SU-DHL-6 (cell line): ENCODE measurements around the gene KLHL8.

Experiments
- CTCF ChIP-seq: fragments of 200-600 bp; sonication (generic); IDR thresholded peaks from one replicate; pipeline ENCODE4 v1.5.1; 2017; ENCODE audit warnings: antibody characterized with exemption, mild to moderate bottlenecking, low read length, moderate library complexity; ENCODE audit not compliant: insufficient read depth, poor library complexity, severe bottlenecking
- EZH2phosphoT487 ChIP-seq: fragments of 200-600 bp; sonication (generic), shearing (Covaris generic); conservative IDR thresholded peaks from 2 replicates; pipeline ENCODE4 v1.6.1; 2018; ENCODE audit warnings: mild to moderate bottlenecking, antibody characterized with exemption, low read length, moderate library complexity, mixed read lengths

DNA sequence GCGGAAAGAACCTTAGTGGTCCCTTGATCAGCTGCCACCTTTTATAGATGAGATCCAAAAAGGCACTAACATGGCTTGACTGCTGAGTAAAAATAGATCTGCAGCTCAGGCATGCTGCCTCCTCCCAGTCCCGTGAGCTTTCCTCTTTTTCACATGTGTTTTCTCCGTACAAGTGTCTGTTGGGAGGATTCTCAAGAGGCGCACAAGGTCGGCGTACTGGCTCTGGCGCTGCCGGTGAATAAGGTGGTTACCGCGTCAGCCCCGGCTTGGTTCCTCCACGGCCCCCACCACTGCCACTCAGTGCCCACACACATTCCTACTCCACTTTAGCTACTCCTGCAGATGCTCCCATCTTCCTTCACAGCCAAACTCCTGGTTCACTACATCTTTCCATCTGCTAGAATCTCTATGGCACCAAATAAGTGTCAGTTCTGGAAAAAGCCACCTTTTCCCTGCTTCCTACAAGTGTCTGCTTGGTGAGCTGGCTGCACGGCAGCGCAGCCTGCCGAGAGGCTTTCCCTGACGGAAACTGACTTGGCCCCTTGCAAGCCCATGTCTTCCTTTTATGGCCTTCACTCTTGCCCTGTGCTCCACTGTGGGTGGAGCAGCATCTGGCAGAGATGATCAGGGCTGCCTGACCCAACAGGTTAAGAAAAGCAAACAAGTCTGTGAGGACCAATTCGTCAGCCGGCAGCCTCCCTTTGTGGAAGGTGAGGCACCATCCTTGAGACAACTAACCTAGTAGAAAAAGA is 99.8 kb downstream of the KLHL8 start:
- TF ChIP-seq CTCF = no peak
- no peak for TF ChIP-seq EZH2phosphoT487
